Cardiac muscle cell (in vitro differentiated cells and primary cell): ENCODE results near the gene USH1G. TPM values are rescaled to one million over a fixed set of nuclear protein-coding genes. Genes with fewer than 3 reads are reported as not detected.

Experiments used
- DNase-seq, 2 donors: peaks; one replicate each; pipeline versions ENCODE4 v3.0.0 to v3.0.0-alpha.2; 2010 to 2017; ENCODE audit warnings: low read depth in 1 of 2, low spot score in 1 of 2
- H3K27ac ChIP-seq: fragments of 200-600 bp; sonication (generic); 2 replicates; pipeline ENCODE4 v1.5.1; 2016
- H3K27me3 ChIP-seq: fragments of 200-600 bp; sonication (generic); 2 replicates; pipeline ENCODE4 v1.6.0; 2016; ENCODE audit warnings: control low read depth
- H3K36me3 ChIP-seq: fragments of 200-600 bp; sonication (generic); 2 replicates; pipeline ENCODE4 v1.5.1; 2016; ENCODE audit warnings: control low read depth
- H3K4me1 ChIP-seq: fragments of 200-600 bp; sonication (generic); 2 replicates; pipeline ENCODE4 v1.8.1; 2017; ENCODE audit warnings: low read depth, mild to moderate bottlenecking, mixed run types
- H3K4me3 ChIP-seq: fragments of 200-600 bp; sonication (generic); 2 replicates; pipeline ENCODE4 v1.5.1; 2016; ENCODE audit warnings: mild to moderate bottlenecking
- H3K9me3 ChIP-seq: fragments of 200-600 bp; sonication (generic); 2 replicates; pipeline ENCODE4 v1.5.1; 2017; ENCODE audit warnings: low read depth, mild to moderate bottlenecking, control low read depth
- CTCF ChIP-seq: IDR thresholded peaks from 2 replicates; pipeline ENCODE4 v1.5.1; 2012; ENCODE audit warnings: low read depth, mild to moderate bottlenecking, low read length
- polyA plus RNA-seq: library from polyadenylated mRNA; unstranded; fragments of >200 nt; fragmentation: Nextera tagmentation; extraction: Ambion mirVana; gene quantifications from 2 replicates; pipeline ENCODE4 v1.2.1, GENCODE V29; 2016
- total RNA-seq: library from RNA; depleted of rRNA; stranded (reverse); fragments of >200 nt; gene quantifications from 2 replicates; pipeline ENCODE4 v1.2.3, GENCODE V29; 2016

Gene USH1G
- total and polyA plus RNA-seq, 2 experiments from 2014 or later: 1.9 to 4.0 TPM

- Histone ChIP-seq H3K4me3 (no peak overlapping the region), H3K27ac (no peak overlapping the region), H3K9me3 (no peaks in the 10 kb centered on the region), H3K27me3 (peaks cover 17% of the 10 kb centered on the region), H3K4me1 (no peaks in the 10 kb centered on the region), H3K36me3 (no peaks in the 10 kb centered on the region)
- peak; percentile 91 to 92 for DNase-seq
- TF ChIP-seq CTCF: peak; percentile 63
These were observed 38.7 kb upstream of the USH1G start for GRCh38 chr17:74961657-74962350.

DNA sequence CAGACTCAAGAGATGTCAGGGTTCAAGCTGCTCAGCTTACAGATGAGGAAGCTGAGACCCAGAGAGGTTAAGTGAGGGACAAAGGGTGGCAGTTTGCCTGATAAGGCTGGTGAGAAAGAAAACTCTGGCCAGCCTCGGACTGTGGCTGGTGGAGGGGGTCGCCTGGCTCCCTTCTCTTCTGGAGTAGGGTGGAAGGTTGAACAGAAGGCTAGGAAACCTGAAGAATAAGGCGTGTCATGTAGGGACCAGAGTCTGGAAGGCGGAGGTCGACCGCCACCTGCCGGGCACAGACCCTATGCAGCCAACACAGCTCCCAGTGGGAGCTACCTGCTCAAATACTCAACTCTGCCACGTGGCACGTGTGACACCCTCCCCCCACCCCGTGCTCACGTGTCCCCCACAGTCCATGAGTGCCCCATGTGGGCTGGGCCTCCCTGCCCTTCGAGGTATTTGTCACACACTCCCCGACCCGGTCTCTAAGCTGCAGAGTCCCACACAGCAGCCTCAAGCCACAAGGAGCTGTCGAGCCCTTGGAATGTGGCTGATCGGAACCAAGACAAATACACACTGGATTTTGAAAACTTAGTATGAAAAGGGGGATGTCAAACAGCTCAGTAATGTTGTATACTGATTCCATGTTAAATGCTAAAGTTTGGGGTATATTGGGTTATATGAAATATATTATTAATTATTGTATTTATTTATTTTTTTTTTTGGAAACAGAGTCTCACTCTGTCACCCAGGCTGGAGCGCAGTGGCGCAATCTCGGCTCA lies 37.7 kb upstream of the USH1G start:
- no peaks in the 10 kb centered on the region for H3K9me3 ChIP-seq
- DNase-seq: peak; percentile 54 to 73
- H3K27ac ChIP-seq: no peak overlapping the region
- peaks cover 17% of the 10 kb centered on the region for H3K27me3 ChIP-seq
- no peaks in the 10 kb centered on the region for H3K36me3 ChIP-seq
- H3K4me1 ChIP-seq: no peaks in the 10 kb centered on the region
- TF ChIP-seq CTCF: peak; percentile 54
- H3K4me3 ChIP-seq: no peak overlapping the region

GRCh38 chr17:74959826-74960515 lies 36.9 kb upstream of the USH1G start:
- peaks cover 17% of the 10 kb centered on the region for H3K27me3 ChIP-seq

GRCh38 chr17:74957935-74958740 lies 35.1 kb upstream of the USH1G start:
- no peaks in the 10 kb centered on the region for H3K9me3 ChIP-seq
- DNase-seq: peak; percentile 67 to 78
- H3K4me3 ChIP-seq: no peak overlapping the region
- H3K27ac ChIP-seq: no peak overlapping the region
- no peaks in the 10 kb centered on the region for H3K4me1 ChIP-seq
- peak; percentile 95 for TF ChIP-seq CTCF
- peaks cover 17% of the 10 kb centered on the region for H3K27me3 ChIP-seq
- no peaks in the 10 kb centered on the region for H3K36me3 ChIP-seq

More at GRCh38 chr17:74959826-74960515, 36.9 kb upstream of the USH1G start:
- H3K4me1 ChIP-seq: no peaks in the 10 kb centered on the region
- no peak overlapping the region for H3K4me3 ChIP-seq
- no peaks in the 10 kb centered on the region for H3K36me3 ChIP-seq
- H3K9me3 ChIP-seq: no peaks in the 10 kb centered on the region
- H3K27ac ChIP-seq: no peak overlapping the region
- no peak for TF ChIP-seq CTCF
- peak in 1 of 2 donors; percentile 16 for DNase-seq

- Histone ChIP-seq H3K27me3 (peaks cover 32% of the 10 kb centered on the region), H3K9me3 (no peaks in the 10 kb centered on the region), H3K36me3 (no peaks in the 10 kb centered on the region), H3K4me1 (no peaks in the 10 kb centered on the region), H3K4me3 (no peak overlapping the region), H3K27ac (no peak overlapping the region)
- no peak for TF ChIP-seq CTCF
- no peak for DNase-seq
These were observed 33.0 kb upstream of the USH1G start for GRCh38 chr17:74956093-74956492.
